HG02973 (cell line): ENCODE measurements around the gene TRIO.
A peak's percentile ranks its signal among the peaks of the same experiment; 100 is the strongest.

Experiments
- ATAC-seq: cut with Tn5 transposase; IDR thresholded peaks from one replicate; pipeline ENCODE4 v1.9.1; 2021; ENCODE audit warnings: moderate library complexity; ENCODE audit not compliant: unreplicated experiment

Gene TRIO

GRCh38 chr5:14145435-14146334 lies 2.5 kb downstream of the TRIO start:
- no peak for ATAC-seq

GRCh38 chr5:14146725-14147124 lies 3.6 kb downstream of the TRIO start:
- no peak for ATAC-seq

GRCh38 chr5:14147210-14147609 lies 4.1 kb downstream of the TRIO start:
- ATAC-seq, result no peak

GRCh38 chr5:14148483-14148882 lies 5.3 kb downstream of the TRIO start:
- ATAC-seq, result no peak

- no peak for ATAC-seq
These were observed 5.9 kb downstream of the TRIO start for GRCh38 chr5:14148890-14149671.

- ATAC-seq, result no peak
These were observed 6.6 kb downstream of the TRIO start for GRCh38 chr5:14149672-14150274.

GRCh38 chr5:14151416-14151815 lies 8.3 kb downstream of the TRIO start:
- no peak for ATAC-seq

GRCh38 chr5:14153071-14153864 lies 10.1 kb downstream of the TRIO start:
- no peak for ATAC-seq

GRCh38 chr5:14153932-14154731 lies 11.0 kb downstream of the TRIO start:
- ATAC-seq, result no peak

GRCh38 chr5:14155075-14155474 lies 11.9 kb downstream of the TRIO start:
- peak; percentile 61 for ATAC-seq

- ATAC-seq, result no peak
These were observed 12.6 kb downstream of the TRIO start for GRCh38 chr5:14155739-14156138.

- ATAC-seq, result no peak
These were observed 13.1 kb downstream of the TRIO start for GRCh38 chr5:14156290-14156649.

GRCh38 chr5:14156650-14157492 lies 13.7 kb downstream of the TRIO start:
- peak; percentile 34 for ATAC-seq

GRCh38 chr5:14157493-14157782 lies 14.3 kb downstream of the TRIO start:
- ATAC-seq, result no peak

- ATAC-seq, result no peak
These were observed 15.9 kb downstream of the TRIO start for GRCh38 chr5:14158890-14159666.

GRCh38 chr5:14161825-14162556 lies 18.8 kb downstream of the TRIO start:
- no peak for ATAC-seq

GRCh38 chr5:14164164-14165163 lies 21.3 kb downstream of the TRIO start:
- ATAC-seq, result no peak
